ENCODE measurements around the gene TNIP1.

DNA sequence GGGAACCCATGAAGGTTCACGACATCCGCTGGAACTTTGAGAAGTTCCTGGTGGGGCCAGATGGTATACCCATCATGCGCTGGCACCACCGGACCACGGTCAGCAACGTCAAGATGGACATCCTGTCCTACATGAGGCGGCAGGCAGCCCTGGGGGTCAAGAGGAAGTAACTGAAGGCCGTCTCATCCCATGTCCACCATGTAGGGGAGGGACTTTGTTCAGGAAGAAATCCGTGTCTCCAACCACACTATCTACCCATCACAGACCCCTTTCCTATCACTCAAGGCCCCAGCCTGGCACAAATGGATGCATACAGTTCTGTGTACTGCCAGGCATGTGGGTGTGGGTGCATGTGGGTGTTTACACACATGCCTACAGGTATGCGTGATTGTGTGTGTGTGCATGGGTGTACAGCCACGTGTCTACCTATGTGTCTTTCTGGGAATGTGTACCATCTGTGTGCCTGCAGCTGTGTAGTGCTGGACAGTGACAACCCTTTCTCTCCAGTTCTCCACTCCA lies 52.8 kb downstream of the TNIP1 start:
- no peak for TF ChIP-seq EP300 (IDR thresholded peaks at IDR 0.05; ENCODE audit: low read depth)
- TF ChIP-seq, protein P1, sequence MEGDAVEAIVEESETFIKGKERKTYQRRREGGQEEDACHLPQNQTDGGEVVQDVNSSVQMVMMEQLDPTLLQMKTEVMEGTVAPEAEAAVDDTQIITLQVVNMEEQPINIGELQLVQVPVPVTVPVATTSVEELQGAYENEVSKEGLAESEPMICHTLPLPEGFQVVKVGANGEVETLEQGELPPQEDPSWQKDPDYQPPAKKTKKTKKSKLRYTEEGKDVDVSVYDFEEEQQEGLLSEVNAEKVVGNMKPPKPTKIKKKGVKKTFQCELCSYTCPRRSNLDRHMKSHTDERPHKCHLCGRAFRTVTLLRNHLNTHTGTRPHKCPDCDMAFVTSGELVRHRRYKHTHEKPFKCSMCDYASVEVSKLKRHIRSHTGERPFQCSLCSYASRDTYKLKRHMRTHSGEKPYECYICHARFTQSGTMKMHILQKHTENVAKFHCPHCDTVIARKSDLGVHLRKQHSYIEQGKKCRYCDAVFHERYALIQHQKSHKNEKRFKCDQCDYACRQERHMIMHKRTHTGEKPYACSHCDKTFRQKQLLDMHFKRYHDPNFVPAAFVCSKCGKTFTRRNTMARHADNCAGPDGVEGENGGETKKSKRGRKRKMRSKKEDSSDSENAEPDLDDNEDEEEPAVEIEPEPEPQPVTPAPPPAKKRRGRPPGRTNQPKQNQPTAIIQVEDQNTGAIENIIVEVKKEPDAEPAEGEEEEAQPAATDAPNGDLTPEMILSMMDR (IDR thresholded peaks at IDR 0.05) = no peak
- TF ChIP-seq POLR2AphosphoS5 (IDR thresholded peaks at IDR 0.05) = peak in 1 of 3 donors; percentile 38
- TF ChIP-seq POLR2A (IDR thresholded peaks at IDR 0.05) = no peak

Measured in transverse colon (tissue), 4 donors.